Measurements from ENCODE around the gene DNAH14. TPM values are rescaled to one million over a fixed set of nuclear protein-coding genes. Genes with fewer than 3 reads are reported as not detected.
A peak's percentile ranks its signal among the peaks of the same experiment; 100 is the strongest.
"Not testable (repeated sequence)": the region's sequence is repeated elsewhere in the genome, so short reads cannot be mapped to it uniquely, and the experiment has no call there.

The DNAH14 gene
- total RNA-seq, 2 donors from 2014 or later = 7.5 to 9.6 TPM

GRCh38 chr1:225300381-225300780 lies 370.9 kb downstream of the DNAH14 start:
- Histone ChIP-seq H3K36me3 (no peaks in the 10 kb centered on the region), H3K9me3 (no peaks in the 10 kb centered on the region), H3K9ac (ENCODE audit: low read depth in 2 of 2, low read length in 2 of 2) (no peak overlapping the region), H3K27ac (no peak overlapping the region), H3K4me3 (no peak overlapping the region), H3K4me1 (no peaks in the 10 kb centered on the region), H3K27me3 (no peaks in the 10 kb centered on the region)
- DNase-seq = no peak
- intact Hi-C loops (cut with DNase I) = no loop called here
- no peak for TF ChIP-seq CTCF (IDR thresholded peaks at IDR 0.05)

GRCh38 chr1:225304996-225305395 lies 375.5 kb downstream of the DNAH14 start:
- Histone ChIP-seq H3K9me3 (no peaks in the 10 kb centered on the region), H3K27me3 (no peaks in the 10 kb centered on the region), H3K4me1 (no peaks in the 10 kb centered on the region), H3K9ac (ENCODE audit: low read depth in 2 of 2, low read length in 2 of 2) (no peak overlapping the region), H3K4me3 (no peak overlapping the region), H3K27ac (no peak overlapping the region), H3K36me3 (no peaks in the 10 kb centered on the region)
- TF ChIP-seq CTCF (IDR thresholded peaks at IDR 0.05) = no peak
- intact Hi-C loops (cut with DNase I) = no loop called here
- DNase-seq = no peak

GRCh38 chr1:225310544-225310943 lies 381.1 kb downstream of the DNAH14 start:
- DNase-seq; H3K36me3 ChIP-seq; H3K9ac ChIP-seq (ENCODE audit: low read depth in 2 of 2, low read length in 2 of 2); H3K27ac ChIP-seq; H3K9me3 ChIP-seq; H3K27me3 ChIP-seq; H3K4me1 ChIP-seq; H3K4me3 ChIP-seq: not testable (repeated sequence)
- intact Hi-C loops (cut with DNase I) = loop anchor here (10.0 kb wide), 1 partner anchor 664 kb away; no protein-coding TSS in a partner anchor

GRCh38 chr1:225318706-225319575 lies 389.5 kb downstream of the DNAH14 start:
- Histone ChIP-seq H3K9ac (ENCODE audit: low read depth in 2 of 2, low read length in 2 of 2) (no peak overlapping the region), H3K36me3 (no peaks in the 10 kb centered on the region), H3K9me3 (no peaks in the 10 kb centered on the region), H3K4me3 (no peak overlapping the region), H3K27me3 (no peaks in the 10 kb centered on the region), H3K27ac (no peak overlapping the region), H3K4me1 (no peaks in the 10 kb centered on the region)
- intact Hi-C loops (cut with DNase I) = loop anchor here (10.0 kb wide), 1 partner anchor 656 kb away; no protein-coding TSS in a partner anchor
- peak; percentile 56 for TF ChIP-seq CTCF (IDR thresholded peaks at IDR 0.05)
- peak; percentile 59 for DNase-seq

GRCh38 chr1:225319871-225320270 lies 390.4 kb downstream of the DNAH14 start:
- no peak overlapping the region for H3K9ac ChIP-seq (ENCODE audit: low read depth in 2 of 2, low read length in 2 of 2)
- intact Hi-C loops (cut with DNase I) = loop anchor here (10.0 kb wide), 1 partner anchor 655 kb away; no protein-coding TSS in a partner anchor
- H3K27ac ChIP-seq = no peak overlapping the region
- DNase-seq = no peak
- no peaks in the 10 kb centered on the region for H3K9me3 ChIP-seq
- no peaks in the 10 kb centered on the region for H3K36me3 ChIP-seq
- no peaks in the 10 kb centered on the region for H3K27me3 ChIP-seq
- no peak for TF ChIP-seq CTCF (IDR thresholded peaks at IDR 0.05)
- H3K4me3 ChIP-seq = no peak overlapping the region
- H3K4me1 ChIP-seq = no peaks in the 10 kb centered on the region

GRCh38 chr1:225321784-225322183 lies 392.3 kb downstream of the DNAH14 start:
- H3K9ac ChIP-seq (ENCODE audit: low read depth in 2 of 2, low read length in 2 of 2) = no peak overlapping the region
- H3K9me3 ChIP-seq = no peaks in the 10 kb centered on the region
- no peak overlapping the region for H3K27ac ChIP-seq
- no peak overlapping the region for H3K4me3 ChIP-seq
- no peak for TF ChIP-seq CTCF (IDR thresholded peaks at IDR 0.05)
- intact Hi-C loops (cut with DNase I) = no loop called here
- no peaks in the 10 kb centered on the region for H3K4me1 ChIP-seq
- no peak for DNase-seq
- H3K36me3 ChIP-seq = no peaks in the 10 kb centered on the region
- no peaks in the 10 kb centered on the region for H3K27me3 ChIP-seq
